MCF 10A (cell line): Measurements from ENCODE around the gene FBLN2. TPM values are rescaled to one million over a fixed set of nuclear protein-coding genes. Genes with fewer than 3 reads are reported as not detected.
A peak's percentile ranks its signal among the peaks of the same experiment; 100 is the strongest.

Experiments
- BruUV-seq: library from RNA; stranded (reverse); fragments of 400-500 nt; replicated peaks from 2 replicates; lab custom pipeline; 2021; lab: Mats Ljungman, UMichigan
- CTCF ChIA-PET: fragments of 300-600 bp; sonication (Branson Sonifier 250); formaldehyde crosslinking; extraction: SDS; loops from one replicate; lab custom pipeline; 2021; ENCODE audit warnings: antibody characterized with exemption, inconsistent platforms; lab: Yijun Ruan, JAX
- POLR2A ChIA-PET: fragments of 300-600, 350-650 bp; sonication (Branson Sonifier 250); formaldehyde crosslinking; extraction: SDS; loops from one replicate; lab custom pipeline; 2020; ENCODE audit warnings: antibody characterized with exemption, inconsistent platforms; lab: Yijun Ruan, JAX
- DNase-seq: peaks from one replicate; pipeline ENCODE4 v3.0.0-alpha.2; 2018; ENCODE audit not compliant: unreplicated experiment
- H3K27ac Mint-ChIP-seq: one replicate; pipeline ENCODE4 v1.8.0; 2022; ENCODE audit warnings: mild to moderate bottlenecking, low read depth, mixed read lengths; ENCODE audit not compliant: unreplicated experiment
- H3K27me3 Mint-ChIP-seq: one replicate; pipeline ENCODE4 v1.8.0; 2022; ENCODE audit warnings: mixed read lengths; ENCODE audit not compliant: insufficient read depth, unreplicated experiment
- H3K36me3 Mint-ChIP-seq: one replicate; pipeline ENCODE4 v1.8.0; 2022; ENCODE audit warnings: mild to moderate bottlenecking, moderate library complexity, mixed read lengths; ENCODE audit not compliant: insufficient read depth, unreplicated experiment
- H3K4me1 Mint-ChIP-seq: one replicate; pipeline ENCODE4 v1.8.0; 2022; ENCODE audit warnings: mixed read lengths; ENCODE audit not compliant: insufficient read depth, unreplicated experiment
- H3K4me3 Mint-ChIP-seq: one replicate; pipeline ENCODE4 v1.8.0; 2022; ENCODE audit warnings: mild to moderate bottlenecking, moderate library complexity, mixed read lengths; ENCODE audit not compliant: unreplicated experiment
- H3K9me3 Mint-ChIP-seq: one replicate; pipeline ENCODE4 v1.8.0; 2022; ENCODE audit warnings: mixed read lengths; ENCODE audit not compliant: unreplicated experiment
- CTCF ChIP-seq: fragments of 200-600 bp; IDR thresholded peaks from one replicate; pipeline ENCODE4 v1.8.0; 2022; ENCODE audit warnings: antibody characterized with exemption, mild to moderate bottlenecking; ENCODE audit not compliant: unreplicated experiment
- intact Hi-C: fragments of 100-400 bp; cut with micrococcal nuclease; formaldehyde crosslinking; loops from 2 replicates; pipeline ENCODE4 v1.14.1; 2022
- total RNA-seq: library from RNA; stranded (reverse); gene quantifications from 2 replicates; pipeline ENCODE4 v1.2.3, GENCODE V29; 2022

Gene FBLN2
- total RNA-seq, 1 experiment from 2014 or later, result not detected

- intact Hi-C loops, result no loop called here
- H3K36me3 Mint-ChIP-seq, result no peaks in the 10 kb centered on the region
These were observed 30.1 kb downstream of the FBLN2 start for GRCh38 chr3:13579063-13579462.

GRCh38 chr3:13580256-13581023, 31.5 kb downstream of the FBLN2 start:
- no peak overlapping the region for H3K27ac Mint-ChIP-seq
- no peak for DNase-seq
- POLR2A ChIA-PET, result interaction anchor here (0.8 to 1.1 kb wide), 4 partner anchors 10 to 273 kb away, joined by 3 to 5 read pairs (median 4); no protein-coding TSS in a partner anchor
- intact Hi-C loops, result no loop called here
- H3K9me3 Mint-ChIP-seq, result no peaks in the 10 kb centered on the region
- CTCF ChIA-PET, result interaction anchor here (0.8 to 1.5 kb wide), 3 partner anchors 21 to 84 kb away, joined by 3 to 8 read pairs (median 5); no protein-coding TSS in a partner anchor
- TF ChIP-seq CTCF, result no peak
- peaks cover 11% of the 10 kb centered on the region for H3K4me1 Mint-ChIP-seq
- BruUV-seq, result no TSS peak
- no peaks in the 10 kb centered on the region for H3K36me3 Mint-ChIP-seq
- H3K27me3 Mint-ChIP-seq, result no peaks in the 10 kb centered on the region
- H3K4me3 Mint-ChIP-seq, result no peak overlapping the region

More at GRCh38 chr3:13579063-13579462, 30.1 kb downstream of the FBLN2 start:
- POLR2A ChIA-PET, result no interaction called here
- no peak for TF ChIP-seq CTCF
- CTCF ChIA-PET, result interaction anchor here (0.5 to 1.0 kb wide), 3 partner anchors 24 to 78 kb away, joined by 3 to 4 read pairs (median 4); no protein-coding TSS in a partner anchor
- Mint-ChIP-seq H3K4me3 (no peak overlapping the region), H3K4me1 (peaks cover 11% of the 10 kb centered on the region), H3K9me3 (no peaks in the 10 kb centered on the region), H3K27me3 (no peaks in the 10 kb centered on the region), H3K27ac (no peak overlapping the region)
- DNase-seq, result peak; percentile 29
- BruUV-seq, result no TSS peak

GRCh38 chr3:13581485-13582365, 32.8 kb downstream of the FBLN2 start:
- H3K36me3 Mint-ChIP-seq, result no peaks in the 10 kb centered on the region
- BruUV-seq, result no TSS peak

More at GRCh38 chr3:13581485-13582365, 32.8 kb downstream of the FBLN2 start:
- ChIA-PET CTCF (interaction anchor here (0.5 to 1.2 kb wide), 3 partner anchors 10 to 110 kb away, joined by 3 to 8 read pairs (median 4); no protein-coding TSS in a partner anchor), POLR2A (no interaction called here)
- no peaks in the 10 kb centered on the region for H3K27me3 Mint-ChIP-seq
- peaks cover 11% of the 10 kb centered on the region for H3K4me1 Mint-ChIP-seq
- no peak overlapping the region for H3K27ac Mint-ChIP-seq
- no peak overlapping the region for H3K4me3 Mint-ChIP-seq
- no peaks in the 10 kb centered on the region for H3K9me3 Mint-ChIP-seq
- TF ChIP-seq CTCF, result no peak
- intact Hi-C loops, result no loop called here
- DNase-seq, result no peak
